ENCODE results near the gene SORL1.

SORL1 gene

GRCh38 chr11:121429556-121429955 lies 22.6 kb upstream of the SORL1 start:
- no peak for DNase-seq (ENCODE audit: low read depth in 2 of 2)

- DNase-seq (ENCODE audit: low read depth in 2 of 2) = no peak
Observed at GRCh38 chr11:121431820-121432526, 20.1 kb upstream of the SORL1 start.

GRCh38 chr11:121435132-121435531 lies 17.0 kb upstream of the SORL1 start:
- DNase-seq (ENCODE audit: low read depth in 2 of 2) = no peak

GRCh38 chr11:121435551-121436511 lies 16.3 kb upstream of the SORL1 start:
- no peak for DNase-seq (ENCODE audit: low read depth in 2 of 2)

- no peak for DNase-seq (ENCODE audit: low read depth in 2 of 2)
Observed at GRCh38 chr11:121437018-121437685, 15.0 kb upstream of the SORL1 start.

- no peak for DNase-seq (ENCODE audit: low read depth in 2 of 2)
Observed at GRCh38 chr11:121437686-121438078, 14.4 kb upstream of the SORL1 start.

GRCh38 chr11:121439337-121439736 lies 12.8 kb upstream of the SORL1 start:
- DNase-seq (ENCODE audit: low read depth in 2 of 2) = no peak

GRCh38 chr11:121439759-121440158 lies 12.4 kb upstream of the SORL1 start:
- no peak for DNase-seq (ENCODE audit: low read depth in 2 of 2)

- no peak for DNase-seq (ENCODE audit: low read depth in 2 of 2)
Observed at GRCh38 chr11:121441521-121441920, 10.6 kb upstream of the SORL1 start.

GRCh38 chr11:121443688-121444275 lies 8.3 kb upstream of the SORL1 start:
- DNase-seq (ENCODE audit: low read depth in 2 of 2) = no peak

GRCh38 chr11:121444526-121444925 lies 7.6 kb upstream of the SORL1 start:
- no peak for DNase-seq (ENCODE audit: low read depth in 2 of 2)

- no peak for DNase-seq (ENCODE audit: low read depth in 2 of 2)
Observed at GRCh38 chr11:121445071-121445768, 6.9 kb upstream of the SORL1 start.

GRCh38 chr11:121446752-121447156 lies 5.4 kb upstream of the SORL1 start:
- DNase-seq (ENCODE audit: low read depth in 2 of 2) = no peak

- DNase-seq (ENCODE audit: low read depth in 2 of 2) = no peak
Observed at GRCh38 chr11:121448011-121448410, 4.1 kb upstream of the SORL1 start.

GRCh38 chr11:121448431-121448941 lies 3.6 kb upstream of the SORL1 start:
- no peak for DNase-seq (ENCODE audit: low read depth in 2 of 2)

- no peak for DNase-seq (ENCODE audit: low read depth in 2 of 2)
Observed at GRCh38 chr11:121449123-121449522, 3.0 kb upstream of the SORL1 start.

GRCh38 chr11:121449626-121450025 lies 2.5 kb upstream of the SORL1 start:
- DNase-seq (ENCODE audit: low read depth in 2 of 2) = no peak

- no peak for DNase-seq (ENCODE audit: low read depth in 2 of 2)
Observed at GRCh38 chr11:121450401-121450800, 1.7 kb upstream of the SORL1 start.

- DNase-seq (ENCODE audit: low read depth in 2 of 2) = no peak
Observed at GRCh38 chr11:121451178-121451985, 732 bp upstream of the SORL1 start.

- DNase-seq (ENCODE audit: low read depth in 2 of 2) = peak; percentile 35 to 50
Observed at GRCh38 chr11:121452609-121453150, 566 bp downstream of the SORL1 start, which contains the start of gene SORL1-AS1. Gene SORL1-AS1 (minus strand): TSS chr11:121452967.

Measured in stimulated activated CD8-positive, alpha-beta memory T cell treated with anti-CD3 and anti-CD28 coated beads, Interleukin-15, amount 100 ng/mL, for 4 hours (primary cell).